Upper lobe of left lung (tissue), 6 donors: Measurements from ENCODE around the gene MSANTD2. TPM values are rescaled to one million over a fixed set of nuclear protein-coding genes. Genes with fewer than 3 reads are reported as not detected.
"Not testable (repeated sequence)": the region's sequence is repeated elsewhere in the genome, so short reads cannot be mapped to it uniquely, and the experiment has no call there.

ENCODE experiments used
- ATAC-seq, 2 donors: fragments of 200-7000 bp; cut with Tn5 transposase; one replicate each; pipeline ENCODE4 v1.9.1; 2022; ENCODE audit warnings: mild to moderate bottlenecking in 2 of 2, moderate library complexity in 2 of 2; ENCODE audit not compliant: low FRiP score in 2 of 2
- DNase-seq, 2 donors: peaks; one replicate each; pipeline ENCODE4 v3.0.0-alpha.2; 2019 to 2020
- H3K27ac ChIP-seq, 4 donors: fragments of 200-600 bp; sonication (generic); one replicate each; pipeline ENCODE4 v1.5.1; 2016 to 2019
- H3K27me3 ChIP-seq, 4 donors: fragments of 200-600 bp; sonication (generic); one replicate each; pipeline ENCODE4 v1.5.1; 2017 to 2019
- H3K36me3 ChIP-seq, 4 donors: fragments of 200-600 bp; sonication (generic); one replicate each; pipeline ENCODE4 v1.5.1; 2016 to 2019
- H3K4me1 ChIP-seq, 4 donors: fragments of 200-600 bp; sonication (generic); one replicate each; pipeline ENCODE4 v1.5.1; 2018 to 2019
- H3K4me3 ChIP-seq, 4 donors: fragments of 200-600 bp; sonication (generic); one replicate each; pipeline ENCODE4 v1.5.1; 2017 to 2019; ENCODE audit warnings: mild to moderate bottlenecking in 2 of 4, moderate library complexity in 1 of 4
- H3K9me3 ChIP-seq, 4 donors: fragments of 200-600 bp; sonication (generic); one replicate each; pipeline ENCODE4 v1.5.1; 2018 to 2019
- EP300 ChIP-seq, 4 donors: sonication (generic); formaldehyde crosslinking; IDR thresholded peaks; one replicate each; pipeline ENCODE4 v1.5.1; 2017; ENCODE audit warnings: antibody characterized with exemption in 4 of 4, control low read depth in 2 of 4
- POLR2A ChIP-seq, 4 donors: fragments of 450-650 bp; IDR thresholded peaks; one replicate each; pipeline ENCODE4 v1.5.1; 2016 to 2017; ENCODE audit warnings: antibody characterized with exemption in 4 of 4, mild to moderate bottlenecking in 2 of 4
- POLR2AphosphoS5 ChIP-seq, 2 donors: sonication (generic); formaldehyde crosslinking; IDR thresholded peaks; one replicate each; pipeline ENCODE4 v1.5.1; 2017; ENCODE audit warnings: antibody characterized with exemption in 2 of 2
- WGBS, 2 donors: methylation state at CpG; one replicate each; pipeline ENCODE4 v1.1.5; 2017 to 2018; 5-methylcytosine and 5-hydroxymethylcytosine counted together
- total RNA-seq, 6 donors: library from RNA; depleted of rRNA in 4 of 6; stranded (reverse); fragments of >200 nt in 4 of 6; gene quantifications; one replicate each; pipeline versions ENCODE4 v1.1.0 to v1.2.1, GENCODE V29; 2016 to 2021
- TF ChIP-seq, protein P1 (sequence below), 6 experiments: fragments of 450-650 bp in 4 of 6; fragments of 200-600 bp in 2 of 6; sonication (generic) in 2 of 6; IDR thresholded peaks; one replicate each; pipeline ENCODE4 v1.5.1; 2016 to 2019; ENCODE audit warnings: antibody characterized with exemption in 6 of 6
- donor health status: DM: no; HTN: no; CAD: no; lungs with moderate emphysema.
- donor health status: DM: no; HTN: yes; CAD: no; lungs with severe emphysema.

MSANTD2 gene
- total RNA-seq, 6 donors from 2014 or later, result 10.5 to 69.1 (median 14.0) TPM

DNA sequence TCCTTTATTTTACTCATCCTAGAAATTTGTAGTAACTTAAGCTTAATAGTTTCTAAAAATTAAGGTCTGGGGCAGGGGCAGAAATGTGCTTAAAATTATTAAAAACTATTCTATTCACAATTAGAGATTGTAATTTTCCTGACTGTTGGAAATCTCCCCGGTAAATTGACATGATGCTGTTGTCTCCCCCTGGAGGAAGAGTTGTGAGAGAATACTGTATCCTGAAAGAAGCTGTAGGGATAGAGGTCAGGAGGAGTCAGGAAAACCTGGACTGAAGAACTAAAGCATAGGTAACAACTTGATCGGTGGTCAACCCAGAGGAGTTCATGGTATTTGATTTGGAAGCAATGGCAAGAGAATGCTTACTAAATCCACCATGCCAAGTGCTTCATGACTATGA is 21.9 kb downstream of the MSANTD2 start:
- no peak overlapping the region for H3K4me3 ChIP-seq
- H3K4me1 ChIP-seq, result peaks cover 0 to 6% (median 0%) of the 10 kb centered on the region in 4 donors
- H3K36me3 ChIP-seq, result peaks cover 0 to 5% (median 2%) of the 10 kb centered on the region in 4 donors
- no peak for TF ChIP-seq EP300 (IDR thresholded peaks at IDR 0.05)
- no peak for TF ChIP-seq POLR2AphosphoS5 (IDR thresholded peaks at IDR 0.05)
- TF ChIP-seq POLR2A (IDR thresholded peaks at IDR 0.05), result no peak
- TF ChIP-seq, protein P1, sequence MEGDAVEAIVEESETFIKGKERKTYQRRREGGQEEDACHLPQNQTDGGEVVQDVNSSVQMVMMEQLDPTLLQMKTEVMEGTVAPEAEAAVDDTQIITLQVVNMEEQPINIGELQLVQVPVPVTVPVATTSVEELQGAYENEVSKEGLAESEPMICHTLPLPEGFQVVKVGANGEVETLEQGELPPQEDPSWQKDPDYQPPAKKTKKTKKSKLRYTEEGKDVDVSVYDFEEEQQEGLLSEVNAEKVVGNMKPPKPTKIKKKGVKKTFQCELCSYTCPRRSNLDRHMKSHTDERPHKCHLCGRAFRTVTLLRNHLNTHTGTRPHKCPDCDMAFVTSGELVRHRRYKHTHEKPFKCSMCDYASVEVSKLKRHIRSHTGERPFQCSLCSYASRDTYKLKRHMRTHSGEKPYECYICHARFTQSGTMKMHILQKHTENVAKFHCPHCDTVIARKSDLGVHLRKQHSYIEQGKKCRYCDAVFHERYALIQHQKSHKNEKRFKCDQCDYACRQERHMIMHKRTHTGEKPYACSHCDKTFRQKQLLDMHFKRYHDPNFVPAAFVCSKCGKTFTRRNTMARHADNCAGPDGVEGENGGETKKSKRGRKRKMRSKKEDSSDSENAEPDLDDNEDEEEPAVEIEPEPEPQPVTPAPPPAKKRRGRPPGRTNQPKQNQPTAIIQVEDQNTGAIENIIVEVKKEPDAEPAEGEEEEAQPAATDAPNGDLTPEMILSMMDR (IDR thresholded peaks at IDR 0.05), result no peak
- no peak overlapping the region for H3K27ac ChIP-seq
- DNase-seq (no peak), ATAC-seq (no peak)
- H3K9me3 ChIP-seq, result no peaks in the 10 kb centered on the region
- 81 to 91% methylated on average over 2 of the region's 2 CpGs for WGBS, 2 donors
- no peaks in the 10 kb centered on the region for H3K27me3 ChIP-seq

DNA sequence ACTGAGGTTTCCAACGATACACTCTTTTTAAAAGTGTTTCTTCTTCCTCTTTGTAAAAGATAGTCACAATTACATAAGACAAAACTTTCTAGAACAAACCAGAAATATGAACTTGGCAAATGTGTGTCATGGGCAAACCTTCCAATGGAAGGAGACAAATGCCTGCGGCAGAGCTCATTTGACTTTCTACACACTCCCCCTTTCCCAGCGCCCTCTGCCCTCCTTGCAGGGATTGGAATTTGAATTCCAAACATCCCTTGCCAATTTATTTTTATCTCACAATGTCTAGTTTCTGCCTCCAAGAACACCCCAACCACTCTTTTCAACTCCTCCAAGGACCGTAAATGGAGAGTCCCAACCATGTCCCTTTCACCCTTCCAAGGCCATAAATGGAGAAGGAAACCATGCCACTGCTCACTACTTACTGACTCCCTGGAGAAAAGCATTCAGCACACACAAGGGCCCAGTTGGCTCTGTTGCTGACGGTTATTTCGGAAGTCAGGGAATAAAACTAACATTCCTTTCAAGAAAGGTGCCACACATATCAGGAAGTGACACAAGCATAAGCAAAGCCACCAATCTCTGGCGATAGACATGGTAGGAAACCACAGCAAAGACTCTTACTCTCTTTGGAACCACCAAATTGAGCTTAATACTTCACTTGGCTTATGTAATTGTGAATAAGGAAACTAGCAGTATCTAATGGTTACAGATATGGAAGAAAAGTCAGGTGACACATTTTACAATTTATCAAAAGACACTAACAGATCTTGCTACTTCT is 23.2 kb downstream of the MSANTD2 start:
- no peak for ATAC-seq
- WGBS, 2 donors, result 75 to 79% methylated on average over 7 of the region's 7 CpGs
- peaks cover 0 to 6% (median 0%) of the 10 kb centered on the region in 4 donors for H3K4me1 ChIP-seq
- peaks cover 0 to 14% (median 4%) of the 10 kb centered on the region in 4 donors for H3K36me3 ChIP-seq
- H3K27ac ChIP-seq, result no peak overlapping the region
- DNase-seq, result no peak
- H3K4me3 ChIP-seq, result no peak overlapping the region
- no peaks in the 10 kb centered on the region for H3K27me3 ChIP-seq
- H3K9me3 ChIP-seq, result no peaks in the 10 kb centered on the region
- TF ChIP-seq POLR2AphosphoS5 (IDR thresholded peaks at IDR 0.05) (no peak), POLR2A (IDR thresholded peaks at IDR 0.05) (no peak), EP300 (IDR thresholded peaks at IDR 0.05) (no peak)
- TF ChIP-seq, protein P1 (IDR thresholded peaks at IDR 0.05), result no peak

- H3K4me3 ChIP-seq, DNase-seq, H3K27me3 ChIP-seq, ATAC-seq, H3K27ac ChIP-seq, H3K9me3 ChIP-seq, H3K4me1 ChIP-seq: not testable (repeated sequence)
- peaks cover 0 to 63% (median 11%) of the 10 kb centered on the region in 4 donors for H3K36me3 ChIP-seq
- WGBS, 2 donors, result 96 to 99% methylated on average over 6 of the region's 6 CpGs
These were observed 29.2 kb downstream of the MSANTD2 start for GRCh38 chr11:124770959-124771358.

- Histone ChIP-seq H3K27me3 (no peaks in the 10 kb centered on the region), H3K36me3 (peaks cover 0 to 67% (median 11%) of the 10 kb centered on the region in 4 donors), H3K4me3 (no peak overlapping the region), H3K9me3 (no peaks in the 10 kb centered on the region), H3K4me1 (peaks cover 0 to 9% (median 0%) of the 10 kb centered on the region in 4 donors), H3K27ac (no peak overlapping the region)
- WGBS, 2 donors, result 96 to 98% methylated on average over 8 of the region's 8 CpGs
- ATAC-seq, result no peak
- TF ChIP-seq, protein P1 (IDR thresholded peaks at IDR 0.05), result no peak
- TF ChIP-seq POLR2AphosphoS5 (IDR thresholded peaks at IDR 0.05), result no peak
- TF ChIP-seq POLR2A (IDR thresholded peaks at IDR 0.05), result no peak
- TF ChIP-seq EP300 (IDR thresholded peaks at IDR 0.05), result no peak
- no peak for DNase-seq
These were observed 30.1 kb downstream of the MSANTD2 start for GRCh38 chr11:124769806-124770774.

DNA sequence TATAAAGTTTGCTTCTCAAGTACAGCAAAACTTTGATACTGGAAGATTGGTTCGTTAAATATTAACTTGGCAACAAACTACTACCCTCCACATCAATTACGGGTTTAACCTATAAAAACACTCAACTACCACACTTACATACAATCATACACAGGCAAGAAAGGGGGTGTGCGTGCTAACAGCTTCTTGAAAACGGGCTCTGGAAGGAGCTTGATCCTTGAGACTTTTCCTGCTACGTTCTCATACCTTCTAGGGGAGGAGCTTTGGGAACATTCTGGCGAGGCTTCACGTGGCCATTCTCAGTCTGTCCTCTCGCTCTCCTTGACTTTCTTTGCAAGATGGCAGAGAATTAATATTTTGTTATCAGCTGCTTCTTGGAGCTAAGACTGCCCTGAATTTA is 31.3 kb downstream of the MSANTD2 start:
- H3K27me3 ChIP-seq, result no peaks in the 10 kb centered on the region
- DNase-seq (peak in 1 of 2 donors; percentile 69), ATAC-seq (peak in 1 of 2 donors; percentile 64)
- no peaks in the 10 kb centered on the region for H3K9me3 ChIP-seq
- TF ChIP-seq, protein P1 (IDR thresholded peaks at IDR 0.05), result no peak
- TF ChIP-seq POLR2AphosphoS5 (IDR thresholded peaks at IDR 0.05), result no peak
- TF ChIP-seq POLR2A (IDR thresholded peaks at IDR 0.05), result no peak
- no peak for TF ChIP-seq EP300 (IDR thresholded peaks at IDR 0.05)
- H3K36me3 ChIP-seq, result peaks cover 0 to 62% (median 8%) of the 10 kb centered on the region in 4 donors
- H3K4me3 ChIP-seq, result no peak overlapping the region
- H3K27ac ChIP-seq, result peak overlapping the region in 1 of 4 donors; percentile 17
- 63 to 81% methylated on average over 8 of the region's 8 CpGs for WGBS, 2 donors
- peaks cover 0 to 21% (median 5%) of the 10 kb centered on the region in 4 donors for H3K4me1 ChIP-seq
